HG03159 (cell line): Measurements from ENCODE around the gene REEP3.
"Not testable (repeated sequence)": the region's sequence is repeated elsewhere in the genome, so short reads cannot be mapped to it uniquely, and the experiment has no call there.

Experiments
- ATAC-seq: cut with Tn5 transposase; IDR thresholded peaks from one replicate; pipeline ENCODE4 v1.9.1; 2021; ENCODE audit warnings: mild to moderate bottlenecking, moderate library complexity; ENCODE audit not compliant: unreplicated experiment

REEP3 gene

GRCh38 chr10:63520500-63521415 lies at the start of gene REEP3:
REEP3 (plus strand) TSS chr10:63521401; CDS start chr10:63521546, 145 bp downstream.
- peak; percentile 66 for ATAC-seq

- no peak for ATAC-seq
Measured at GRCh38 chr10:63474488-63474887, 46.7 kb upstream of the REEP3 start.

- ATAC-seq: no peak
Measured at GRCh38 chr10:63477927-63478326, 43.3 kb upstream of the REEP3 start.

- ATAC-seq: no peak
Measured at GRCh38 chr10:63478564-63478963, 42.6 kb upstream of the REEP3 start.

GRCh38 chr10:63480237-63480636 lies 41.0 kb upstream of the REEP3 start:
- no peak for ATAC-seq

GRCh38 chr10:63481815-63482421 lies 39.3 kb upstream of the REEP3 start:
- ATAC-seq: no peak

- ATAC-seq: no peak
Measured at GRCh38 chr10:63483983-63484382, 37.2 kb upstream of the REEP3 start.

- ATAC-seq: no peak
Measured at GRCh38 chr10:63487990-63488389, 33.2 kb upstream of the REEP3 start.

- no peak for ATAC-seq
Measured at GRCh38 chr10:63489838-63490237, 31.4 kb upstream of the REEP3 start.

- ATAC-seq: no peak
Measured at GRCh38 chr10:63491588-63492316, 29.4 kb upstream of the REEP3 start.

- not testable (repeated sequence) for ATAC-seq
Measured at GRCh38 chr10:63492317-63492690, 28.9 kb upstream of the REEP3 start.

- ATAC-seq: no peak
Measured at GRCh38 chr10:63493004-63493403, 28.2 kb upstream of the REEP3 start.

GRCh38 chr10:63494951-63495350 lies 26.2 kb upstream of the REEP3 start:
- ATAC-seq: no peak

GRCh38 chr10:63496561-63496960 lies 24.6 kb upstream of the REEP3 start:
- no peak for ATAC-seq

- ATAC-seq: no peak
Measured at GRCh38 chr10:63497321-63497720, 23.9 kb upstream of the REEP3 start.

GRCh38 chr10:63498665-63499064 lies 22.5 kb upstream of the REEP3 start:
- ATAC-seq: no peak

- ATAC-seq: not testable (repeated sequence)
Measured at GRCh38 chr10:63500551-63500950, 20.6 kb upstream of the REEP3 start.

- ATAC-seq: no peak
Measured at GRCh38 chr10:63501954-63502353, 19.2 kb upstream of the REEP3 start.

GRCh38 chr10:63502832-63503231 lies 18.4 kb upstream of the REEP3 start:
- ATAC-seq: no peak

GRCh38 chr10:63503395-63503794 lies 17.8 kb upstream of the REEP3 start:
- no peak for ATAC-seq

GRCh38 chr10:63504145-63504881 lies 16.9 kb upstream of the REEP3 start:
- no peak for ATAC-seq
